ENCODE measurements around the gene NOXO1.

Gene NOXO1

DNA sequence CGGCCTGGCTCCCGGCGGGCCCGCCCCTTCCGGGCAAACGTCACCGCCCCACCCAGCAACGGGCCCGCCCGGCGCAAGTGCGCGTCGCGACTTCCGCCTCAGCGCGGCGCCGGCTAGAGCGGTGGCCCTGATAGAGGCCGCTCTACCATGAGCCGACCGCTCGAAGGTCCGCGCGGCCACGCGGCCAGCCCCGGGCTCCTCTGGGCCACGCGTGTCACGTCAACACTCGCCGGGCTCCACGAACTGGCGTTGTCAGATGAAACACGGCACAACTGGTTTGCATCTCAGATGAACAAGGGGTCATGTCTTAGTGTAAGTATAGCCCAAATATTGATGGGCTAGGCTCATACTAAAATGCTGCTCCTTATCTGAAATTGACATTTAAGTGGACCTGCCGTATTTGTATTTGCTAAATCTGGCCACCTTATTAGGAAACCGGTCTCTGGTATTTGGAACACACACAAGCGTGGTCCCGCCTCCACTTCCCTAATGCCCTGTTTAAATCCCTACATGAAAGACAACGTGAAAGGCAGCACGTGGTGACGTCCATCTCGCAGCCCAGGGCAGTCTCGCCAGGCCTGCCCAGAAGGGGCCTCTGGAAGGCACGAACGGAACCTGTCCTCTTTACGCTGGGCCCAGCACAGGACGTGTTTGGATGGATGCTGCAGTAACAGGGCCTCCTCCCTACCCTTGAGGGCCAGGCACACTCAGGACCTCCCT, 28.7 kb upstream of the NOXO1 start, which contains the start of gene ZNF598:
ZNF598 (minus strand) TSS at position 31 of the 720 bp plus-strand sequence.
- peak; percentile 84 for DNase-seq

DNA sequence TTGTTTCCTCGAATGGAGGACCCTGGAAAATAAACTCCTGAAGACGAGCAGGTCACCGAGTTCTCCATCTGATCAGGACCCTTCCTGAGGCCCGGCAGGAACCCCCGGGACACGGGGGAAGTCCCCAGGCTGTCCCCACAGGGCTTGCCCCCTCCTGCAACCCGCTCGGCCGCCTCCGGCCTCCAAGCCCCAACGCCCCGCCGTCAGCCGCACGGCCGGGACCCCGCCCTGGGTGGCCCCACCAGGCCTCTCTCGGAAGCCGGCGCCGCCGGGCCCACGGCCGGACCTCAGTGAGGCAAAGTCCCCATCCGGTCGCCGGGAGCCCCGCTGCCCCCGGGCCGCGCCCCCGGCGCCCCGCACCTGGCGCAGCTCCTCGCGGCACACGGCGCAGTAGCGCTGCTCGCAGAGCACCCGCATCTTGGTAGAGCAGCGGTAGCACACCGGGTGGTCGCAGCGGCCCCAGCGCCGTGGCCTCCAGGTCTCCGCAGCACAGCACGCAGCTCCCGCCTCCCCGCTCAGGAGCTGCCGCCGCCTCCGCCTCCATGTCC, 28.0 kb upstream of the NOXO1 start:
- peak; percentile 7 for DNase-seq

DNA sequence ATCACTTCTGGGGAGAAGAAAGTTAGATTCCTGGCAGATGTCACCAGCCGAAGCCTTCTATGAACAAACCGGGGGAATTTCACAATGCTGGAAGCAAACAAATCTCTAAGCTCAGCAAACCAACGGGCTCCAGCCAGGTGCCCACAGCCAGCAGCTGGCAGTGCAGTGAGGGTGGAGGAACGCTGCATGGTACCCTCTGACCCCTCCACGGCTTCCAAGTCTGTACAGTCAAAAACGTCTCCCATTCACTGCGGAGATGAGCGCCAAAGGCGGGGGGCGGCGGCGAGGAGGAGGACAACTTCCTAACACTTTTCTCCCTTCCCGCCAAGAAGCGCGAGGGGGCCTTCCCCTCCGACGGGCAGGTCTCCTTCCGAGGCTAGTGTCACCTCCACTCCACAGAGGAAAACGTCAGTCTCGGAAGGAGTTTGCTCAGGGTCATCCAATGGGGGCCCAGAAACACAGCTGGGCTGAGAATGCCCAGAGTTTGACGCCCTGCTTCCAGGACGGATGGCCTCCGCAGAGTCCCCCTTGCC, 27.4 kb upstream of the NOXO1 start:
- DNase-seq: peak; percentile 23

DNA sequence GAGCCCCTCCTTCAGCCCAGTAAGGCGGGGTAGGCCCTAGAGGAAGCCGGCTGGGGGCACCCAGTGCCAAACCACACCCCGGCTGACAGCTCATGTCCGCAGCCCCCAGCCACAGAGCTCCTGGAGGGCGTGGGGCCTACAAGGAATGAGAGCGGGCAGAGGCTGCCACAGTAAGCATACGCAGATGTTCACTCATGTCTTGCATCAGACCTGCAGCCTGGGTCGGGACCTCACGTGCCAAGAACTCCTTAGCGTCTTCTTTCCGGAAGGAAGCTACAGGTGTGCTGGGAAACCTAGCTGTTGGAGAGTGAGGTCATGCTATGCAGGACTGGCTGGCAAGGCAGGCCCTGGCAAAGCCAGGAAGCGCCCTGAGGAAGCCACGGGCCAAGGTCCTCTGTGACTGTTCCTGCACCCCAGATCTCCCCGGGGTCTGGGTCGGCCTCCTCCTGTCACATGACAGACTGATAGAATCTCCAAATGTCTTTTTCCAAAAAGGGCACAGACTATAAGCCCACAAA, 26.8 kb upstream of the NOXO1 start:
- DNase-seq: peak; percentile 30

DNA sequence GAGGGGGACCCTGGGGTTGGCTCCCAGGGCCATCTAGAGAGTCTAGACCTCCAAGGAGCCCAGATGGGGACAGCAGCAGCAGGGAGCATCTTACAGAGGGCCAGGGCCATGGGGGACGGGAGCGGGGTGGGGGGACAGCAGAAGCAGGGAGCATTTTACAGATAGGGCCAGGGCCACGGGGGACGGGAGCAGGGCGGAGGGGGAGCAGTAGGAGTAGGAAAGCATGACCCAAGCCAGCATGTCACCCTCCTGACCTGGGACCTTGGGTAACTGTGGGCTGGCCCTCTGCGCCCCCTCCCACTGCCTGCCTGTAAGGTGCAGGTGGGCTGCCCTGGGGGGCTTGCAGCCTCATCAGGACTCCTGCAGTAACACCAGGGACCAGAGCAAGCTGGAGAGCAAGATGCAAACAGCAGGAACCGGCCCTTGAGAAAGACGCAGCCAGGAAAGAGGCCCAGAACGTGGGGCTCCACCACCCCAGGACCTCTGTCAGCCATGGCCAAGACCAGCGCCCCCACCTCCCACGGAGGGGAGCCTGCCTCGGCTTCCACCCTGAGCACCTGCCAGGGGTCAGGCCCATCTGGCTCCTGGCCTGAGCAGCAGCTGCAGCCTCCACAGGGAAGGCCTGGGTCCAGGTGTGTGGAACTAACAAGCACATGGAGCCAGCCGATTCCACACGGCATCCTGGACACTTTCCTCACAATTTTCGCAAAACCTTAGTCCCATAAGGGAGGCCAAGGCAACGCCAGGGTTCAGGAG, 26.0 kb upstream of the NOXO1 start:
- no peak for DNase-seq

DNA sequence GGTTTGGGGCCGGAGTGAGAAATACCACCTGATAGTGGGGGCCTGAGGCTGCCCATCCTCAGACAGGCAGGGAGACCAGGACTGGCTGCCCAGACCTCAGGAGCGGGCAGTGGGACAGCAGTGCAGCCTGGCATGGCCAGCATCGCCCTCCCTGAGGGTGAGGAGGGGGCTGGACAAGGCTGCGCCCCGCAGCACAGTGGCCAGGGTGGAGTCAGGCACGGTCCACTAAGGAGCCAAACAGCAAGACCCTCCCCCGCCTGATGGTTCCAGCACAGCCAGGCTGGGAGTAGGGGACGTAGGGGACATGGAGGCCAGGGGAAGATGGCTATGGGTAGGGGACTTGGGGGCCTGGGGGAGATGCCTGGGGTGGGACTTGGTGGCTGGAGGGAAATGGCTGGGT, 25.0 kb upstream of the NOXO1 start:
- DNase-seq: no peak

DNA sequence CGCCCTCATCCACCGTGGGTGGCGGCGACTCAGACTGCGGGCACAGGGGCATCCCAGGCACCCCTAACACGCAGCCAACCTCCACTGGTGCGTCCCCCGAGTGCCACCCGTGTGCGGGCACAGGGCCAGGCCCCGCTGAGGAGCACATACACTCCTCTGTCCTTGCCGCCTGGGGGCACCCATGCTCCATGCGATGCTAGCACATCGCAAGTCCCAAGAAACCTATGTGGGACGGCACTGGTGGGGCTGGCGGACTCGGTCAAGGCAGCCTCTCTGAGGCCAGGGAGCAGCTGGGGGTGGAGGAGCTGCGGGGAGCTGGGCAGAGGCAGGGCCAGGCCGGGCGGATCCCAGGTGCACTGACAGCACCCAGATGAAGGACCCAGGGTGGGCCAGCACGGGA, 24.4 kb upstream of the NOXO1 start:
- DNase-seq: no peak

DNA sequence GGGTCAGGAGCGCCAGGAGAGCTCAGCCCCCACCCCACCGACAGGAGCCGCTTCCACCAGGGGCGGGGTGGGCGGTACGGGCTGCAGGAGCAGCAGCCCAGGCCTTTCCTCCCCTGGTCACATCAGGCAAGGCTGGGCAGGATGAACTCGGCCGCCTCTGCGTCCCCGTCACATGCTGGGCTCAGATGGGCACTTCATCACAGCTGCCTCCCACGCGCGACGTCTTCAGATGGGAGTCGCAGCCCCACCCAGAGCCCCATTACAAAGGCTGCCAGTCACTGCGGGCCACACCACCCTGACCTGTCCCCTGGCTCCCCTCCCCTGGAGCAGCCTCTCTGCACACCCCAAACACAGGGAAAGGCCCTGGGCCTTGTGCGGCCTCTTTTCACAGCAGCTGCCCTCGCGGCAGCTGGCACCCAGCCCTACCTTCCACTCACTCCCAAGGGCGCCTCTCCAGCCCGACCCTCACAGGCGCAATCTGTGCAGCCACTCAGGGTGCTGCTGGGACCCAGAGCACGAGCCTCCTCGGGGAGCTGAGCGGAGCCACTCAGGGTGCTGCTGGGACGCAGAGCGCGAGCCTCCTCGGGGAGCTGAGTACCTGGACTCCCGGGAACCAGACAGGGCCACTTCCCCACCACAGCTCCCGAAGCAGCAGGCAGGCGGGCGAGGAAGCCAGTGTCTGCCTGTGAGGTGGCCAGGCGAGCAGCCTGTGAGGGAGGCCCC, 23.7 kb upstream of the NOXO1 start:
- no peak for DNase-seq

DNA sequence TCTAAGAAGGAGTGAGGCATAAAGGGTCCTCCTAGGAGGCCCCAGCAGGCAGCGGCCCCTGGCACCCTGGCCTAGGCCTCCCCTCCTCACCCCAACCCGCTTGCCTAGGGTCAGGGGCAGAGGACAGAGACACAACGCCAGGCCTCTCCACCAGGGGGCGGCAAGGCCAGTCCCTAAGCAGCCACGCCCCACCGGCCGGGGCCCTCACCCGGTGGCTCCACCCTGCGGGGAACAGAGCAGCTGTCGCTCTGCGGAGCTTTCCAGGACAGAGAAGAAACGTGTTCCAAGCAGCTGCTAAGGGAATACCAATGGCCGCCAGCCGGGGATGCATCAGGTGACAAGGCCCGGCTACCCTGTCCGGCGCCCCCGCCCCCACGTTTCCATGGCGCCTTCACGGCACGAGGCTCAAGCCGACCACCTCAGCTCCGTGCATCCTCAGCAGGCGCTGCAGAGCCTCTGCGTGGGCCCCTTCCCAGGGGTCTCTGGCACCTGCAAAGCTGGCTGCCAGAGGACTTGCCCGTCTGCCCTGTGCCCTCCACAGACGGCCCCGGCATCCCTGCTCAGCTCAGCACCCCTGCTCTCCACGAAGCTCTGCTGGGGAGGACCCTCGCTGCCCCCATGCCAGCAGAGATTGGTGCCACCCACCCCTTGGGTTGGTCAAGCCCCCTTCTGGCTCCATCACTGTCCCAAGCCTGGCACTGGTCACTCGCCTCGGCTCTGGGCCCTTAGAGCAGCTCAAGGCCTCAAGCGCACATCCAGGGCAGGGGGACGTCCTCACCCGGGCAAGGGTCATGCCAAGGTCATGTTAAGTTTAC, 22.8 kb upstream of the NOXO1 start:
- peak; percentile 88 for DNase-seq

DNA sequence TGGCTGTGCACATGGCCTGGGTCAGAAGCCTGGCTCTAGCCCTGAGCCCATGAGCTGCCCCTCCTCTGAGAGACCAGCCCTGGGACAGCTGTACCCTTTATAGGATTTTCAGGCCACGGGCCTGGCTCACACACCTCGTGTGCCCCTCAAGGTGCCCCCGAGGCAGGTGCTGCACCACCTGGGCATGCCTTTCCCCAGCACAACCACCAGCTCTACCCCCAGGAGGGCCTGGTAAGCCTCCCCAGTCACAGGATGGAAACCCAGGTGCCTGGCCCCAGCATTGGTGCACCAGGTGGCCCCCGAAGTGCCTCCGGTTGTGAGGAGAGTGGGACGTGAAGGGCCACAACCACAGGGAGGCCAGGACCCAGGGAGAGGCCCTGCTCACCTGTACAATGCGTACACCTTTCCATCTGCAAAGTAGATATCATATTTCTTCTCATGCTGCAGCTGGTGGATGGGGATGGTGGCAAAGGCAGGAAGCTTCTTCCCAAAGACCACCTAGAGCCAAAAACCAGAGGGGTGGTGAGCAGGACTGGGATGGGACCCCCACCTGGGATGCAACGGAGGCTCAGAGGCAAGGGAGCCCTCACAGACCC, 22.1 kb upstream of the NOXO1 start:
- no peak for DNase-seq

DNA sequence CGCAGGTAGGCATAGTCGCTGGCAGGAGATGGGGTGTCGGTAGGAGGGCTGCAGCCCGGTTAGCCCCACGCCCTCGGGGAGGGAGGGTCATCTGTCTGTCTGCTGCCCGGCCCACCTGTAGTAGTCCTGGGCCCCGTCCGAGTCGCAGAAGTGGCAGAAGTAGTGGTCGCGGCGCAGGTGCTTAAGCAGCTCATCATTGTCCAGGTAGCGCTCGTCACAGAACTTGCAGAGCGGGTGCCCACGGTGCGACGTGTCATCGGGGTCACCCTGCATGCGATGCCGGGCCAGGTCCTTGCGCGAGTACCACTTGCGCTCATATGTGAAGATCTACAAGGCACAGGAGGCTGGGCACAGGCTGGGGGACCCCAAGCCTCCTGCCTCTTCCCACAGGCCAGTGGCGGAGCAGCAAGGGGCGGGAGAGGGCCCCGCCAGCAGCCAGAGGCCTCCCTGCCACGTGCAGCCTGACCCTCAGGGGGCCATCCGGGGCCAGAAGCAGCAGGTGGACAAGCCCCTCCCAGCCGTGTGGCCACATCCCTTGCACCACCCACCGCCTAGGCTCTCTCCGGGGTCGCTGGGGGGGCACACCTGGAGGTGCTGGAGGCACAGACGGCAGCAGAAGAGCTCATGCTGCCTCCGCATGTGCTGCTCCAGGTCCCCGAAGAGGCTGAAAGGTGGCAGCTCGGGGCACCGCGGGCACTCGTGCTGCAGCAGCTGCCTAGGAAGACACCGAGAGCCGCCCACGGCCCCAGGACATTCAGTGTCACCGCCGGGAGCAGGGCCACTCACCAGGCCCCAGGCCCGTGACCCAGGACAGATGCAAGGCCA, 21.3 kb upstream of the NOXO1 start:
- DNase-seq: no peak

DNA sequence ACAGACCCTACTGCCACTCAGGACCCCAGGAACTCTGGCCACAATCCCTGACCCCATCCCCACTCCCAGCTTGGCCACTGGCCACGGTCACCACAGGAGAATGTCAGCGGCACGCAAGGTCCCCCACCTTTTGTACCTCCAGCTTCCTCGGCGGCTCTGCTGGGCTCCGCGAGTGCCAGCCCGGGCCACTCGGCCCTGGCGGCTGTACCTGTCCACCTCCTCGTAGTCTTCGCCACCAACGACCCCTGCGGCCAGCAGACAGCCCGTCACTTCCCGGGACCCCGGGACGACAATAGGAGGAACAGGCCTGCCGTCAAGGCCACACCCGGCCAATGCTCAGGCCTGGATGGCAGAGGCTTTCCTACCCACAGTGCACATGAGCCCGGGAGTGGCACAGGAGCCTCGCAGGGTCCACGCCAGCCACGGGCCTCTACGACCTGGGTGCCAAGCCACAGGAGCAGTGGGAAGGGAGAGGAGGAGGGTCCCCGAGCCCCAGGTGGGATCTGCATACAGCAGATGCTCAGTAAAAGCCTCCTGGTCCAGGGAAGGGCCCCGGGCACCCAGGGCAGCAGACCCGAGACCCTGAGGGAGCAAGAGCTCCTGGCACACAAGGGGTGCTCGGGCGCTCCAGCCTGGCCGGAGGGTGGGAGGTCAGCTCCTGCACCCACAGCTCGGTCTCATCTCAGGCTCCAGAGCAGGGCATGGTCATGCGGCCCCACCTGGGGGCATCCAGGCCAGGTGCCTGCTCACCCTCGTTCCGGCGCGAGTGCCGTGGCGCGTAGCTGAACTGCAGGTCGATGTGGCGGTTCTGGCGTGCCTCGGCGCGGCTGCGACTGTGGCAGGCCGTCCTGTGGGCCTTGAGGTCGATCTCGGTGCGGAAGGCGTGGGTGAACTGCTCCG, 20.4 kb upstream of the NOXO1 start:
- no peak for DNase-seq

DNA sequence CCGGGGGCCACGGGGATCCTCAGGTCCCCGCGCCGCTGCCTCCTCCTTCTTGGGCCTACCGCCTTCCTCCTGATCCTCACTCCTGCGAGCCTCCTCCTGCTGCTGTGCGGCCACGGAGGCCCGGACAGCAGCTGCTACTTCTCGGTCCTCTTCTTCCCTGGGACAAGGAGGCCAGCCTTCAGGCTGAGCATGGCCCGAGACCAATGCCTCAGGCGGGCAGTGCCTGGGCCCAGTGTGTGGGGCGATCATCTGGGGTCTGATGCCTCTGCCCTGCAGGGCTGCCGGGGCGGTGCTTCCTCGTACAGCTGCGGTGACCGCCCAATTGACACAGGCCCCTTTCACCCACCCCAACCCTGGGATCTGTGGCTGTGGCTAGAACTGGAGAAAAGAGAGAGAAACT, 19.8 kb upstream of the NOXO1 start:
- DNase-seq: no peak

DNA sequence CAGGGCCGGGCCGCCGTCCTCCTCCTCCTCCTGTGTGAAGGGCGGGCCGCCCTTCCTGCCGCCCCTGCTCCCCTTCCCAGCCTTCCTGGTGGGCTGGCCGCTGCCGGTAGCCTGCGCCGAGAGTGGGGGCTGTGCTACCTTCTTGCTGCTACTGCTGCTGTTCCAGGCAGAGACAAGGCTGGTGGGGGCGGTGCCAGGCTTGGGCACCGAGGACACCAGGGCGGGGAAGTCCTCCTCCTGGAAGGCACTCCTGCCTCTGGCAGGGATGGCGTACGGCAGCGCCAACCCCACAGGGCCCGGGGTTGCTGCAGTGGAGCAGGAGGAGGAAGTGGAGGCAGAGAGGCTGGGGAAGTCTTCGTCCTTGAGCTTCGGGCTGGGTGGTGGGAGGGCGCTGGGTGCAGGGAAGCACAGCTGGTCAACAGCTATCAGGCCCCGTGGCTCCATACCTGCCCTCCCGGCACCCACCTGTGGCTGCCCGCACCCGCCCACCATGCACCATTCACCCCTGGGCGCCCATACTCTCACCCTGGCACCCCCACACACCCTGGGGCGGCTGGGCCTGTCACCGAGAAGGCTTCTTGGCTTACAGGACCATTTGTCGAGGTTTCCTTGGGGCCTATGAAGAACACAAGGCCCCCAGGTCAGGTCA, 18.7 kb upstream of the NOXO1 start:
- no peak for DNase-seq

DNA sequence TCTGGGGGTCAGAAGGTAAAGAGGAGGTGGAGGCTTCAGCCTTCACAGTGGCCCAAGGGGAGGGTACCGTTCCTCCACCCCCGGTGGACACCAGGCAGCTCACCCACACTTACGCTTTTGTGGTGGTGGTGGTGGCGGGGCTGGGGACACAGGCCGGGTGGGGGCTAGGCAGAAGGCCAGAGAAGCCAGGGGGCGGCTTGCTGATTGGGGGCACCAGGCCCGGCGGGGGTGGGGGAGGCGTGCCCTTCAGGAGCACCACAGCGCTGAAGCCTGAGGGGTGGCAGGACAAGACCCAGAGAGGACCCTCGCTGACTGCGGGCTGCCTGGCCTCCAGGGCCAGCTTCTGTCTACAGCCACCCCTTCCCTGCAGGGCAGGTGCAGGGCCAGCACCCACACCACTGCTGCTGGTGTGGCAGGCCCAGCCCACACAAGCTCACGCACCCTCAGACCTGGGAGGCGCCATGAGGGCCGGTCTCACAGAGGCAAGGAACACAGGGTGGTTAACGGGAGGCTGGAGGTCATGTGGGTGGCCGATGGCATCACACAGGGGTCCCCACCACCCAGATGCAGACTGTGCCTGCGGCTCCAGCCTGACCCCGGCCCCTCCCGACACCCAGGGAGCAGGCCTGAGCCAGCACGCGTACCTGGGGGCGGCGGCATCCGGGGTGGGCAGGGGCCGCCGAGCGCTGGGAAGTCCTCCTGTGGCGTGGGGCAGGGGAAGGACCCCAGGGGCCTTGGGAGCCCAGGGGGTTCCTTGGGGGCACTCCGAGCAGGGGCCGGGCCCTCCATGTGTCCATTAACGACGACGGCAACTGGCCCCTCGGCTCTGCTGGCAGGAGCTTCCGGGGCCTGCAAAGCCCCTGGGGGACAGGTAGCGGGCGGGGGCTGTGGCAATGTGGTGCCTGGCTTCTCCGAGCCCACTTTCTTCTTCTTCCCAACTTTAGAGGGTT, 17.9 kb upstream of the NOXO1 start:
- DNase-seq: no peak

DNA sequence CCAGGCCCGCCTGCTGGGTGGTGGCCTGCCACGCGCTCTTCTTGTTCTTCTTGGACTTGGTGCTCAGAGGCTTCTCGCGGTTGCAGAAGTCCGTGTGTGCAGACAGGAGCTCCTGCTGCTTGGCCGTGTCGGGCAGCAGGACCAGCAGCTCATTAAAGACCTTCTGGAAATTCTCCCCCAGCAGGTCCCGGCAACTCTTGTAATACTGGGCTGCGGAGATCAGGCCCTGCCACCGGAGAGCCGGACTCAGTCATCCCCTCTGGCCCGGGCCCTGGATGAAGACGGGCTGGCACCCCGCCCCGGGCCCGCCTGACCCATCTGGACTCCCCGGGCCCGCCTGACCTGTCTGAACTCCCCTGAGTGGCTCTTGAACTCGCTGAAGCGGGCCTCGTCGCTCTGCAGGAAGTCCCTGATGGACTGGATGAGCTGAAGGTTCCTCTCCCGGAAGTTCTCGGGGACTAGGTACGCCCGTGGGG, 17.1 kb upstream of the NOXO1 start:
- DNase-seq: no peak

DNA sequence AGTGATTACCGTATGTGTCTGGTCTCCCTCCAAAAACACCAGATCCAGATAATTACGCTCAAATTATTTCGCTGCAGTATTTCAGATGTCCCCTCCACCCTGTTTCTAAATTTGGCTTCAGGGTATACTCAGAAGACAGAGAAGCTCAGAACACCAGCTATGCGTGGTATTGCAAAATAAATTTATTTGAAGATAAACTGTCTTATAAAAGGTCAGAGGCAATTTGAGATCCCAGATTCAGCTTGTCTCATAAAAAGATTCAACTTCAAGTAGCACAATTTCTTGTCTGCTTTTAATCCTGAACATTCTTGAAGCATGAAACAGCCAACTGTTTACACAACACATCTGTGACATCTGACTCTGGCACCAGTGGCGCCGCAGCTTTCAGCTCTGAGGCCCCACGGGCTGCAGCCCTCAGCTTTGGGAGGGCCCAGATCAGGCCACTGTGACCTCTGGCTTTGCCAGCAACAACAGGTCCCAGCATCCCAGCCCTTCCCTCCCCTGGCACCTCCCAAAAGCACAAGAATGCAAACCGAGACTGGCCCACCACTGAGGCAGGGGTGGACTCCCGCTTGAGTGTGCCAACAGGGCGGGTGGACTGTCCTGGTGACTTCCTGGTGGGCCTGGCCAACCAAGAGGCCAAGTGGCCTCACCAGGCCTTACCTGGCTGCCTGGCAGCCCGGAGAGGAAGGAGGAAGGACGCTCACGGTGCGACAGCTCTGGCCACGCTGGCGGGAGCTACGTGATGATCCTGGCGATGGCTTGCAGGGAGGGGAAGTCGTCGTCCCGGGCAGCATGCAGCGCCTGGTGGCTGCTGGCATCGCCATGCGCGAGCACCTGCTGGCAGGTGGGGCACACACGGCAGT, 16.5 kb upstream of the NOXO1 start:
- no peak for DNase-seq

All from CD4-positive, alpha-beta T cell treated with Interleukin-6 for 4 hours (primary cell).